ENCODE results near the gene CARD8. TPM values are rescaled to one million over a fixed set of nuclear protein-coding genes. Genes with fewer than 3 reads are reported as not detected.
A peak's percentile ranks its signal among the peaks of the same experiment; 100 is the strongest.

Gene CARD8
- total RNA-seq, 4 donors from 2014 or later: 18.7 to 30.4 (median 22.4) TPM

DNA sequence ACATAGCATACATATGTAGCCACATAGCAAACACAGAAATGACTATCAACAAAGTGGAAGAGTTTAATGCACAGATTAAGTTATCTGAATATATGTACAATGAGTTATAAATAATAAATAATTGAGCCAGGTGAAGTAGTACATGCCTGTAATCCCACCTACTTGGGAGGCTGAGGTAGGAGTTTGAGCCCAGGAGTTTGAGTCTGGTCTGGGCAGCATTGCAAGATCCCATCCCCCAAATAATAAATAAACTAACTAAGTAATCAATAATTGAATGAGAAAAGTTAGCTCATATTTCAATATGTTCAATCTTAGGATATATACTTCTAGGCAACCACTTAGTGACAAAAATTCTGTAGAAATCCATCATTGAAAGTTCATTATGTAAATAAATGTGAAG is 1.7 kb downstream of the CARD8 start:
- H3K4me1 ChIP-seq: peaks cover 0 to 39% (median 11%) of the 10 kb centered on the region in 3 donors
- no peak overlapping the region for H3K4me3 ChIP-seq
- H3K9me3 ChIP-seq: no peaks in the 10 kb centered on the region
- TF ChIP-seq CTCF (IDR thresholded peaks at IDR 0.05) (no peak), EP300 (IDR thresholded peaks at IDR 0.05) (no peak), POLR2A (IDR thresholded peaks at IDR 0.05) (no peak), POLR2AphosphoS5 (IDR thresholded peaks at IDR 0.05) (no peak)
- no peaks in the 10 kb centered on the region for H3K27me3 ChIP-seq
- H3K27ac ChIP-seq: no peak overlapping the region
- no peak for ATAC-seq
- H3K36me3 ChIP-seq: peaks cover 0 to 2% of the 10 kb centered on the region in 2 donors

- Histone ChIP-seq H3K9me3 (no peaks in the 10 kb centered on the region), H3K4me3 (no peak overlapping the region), H3K36me3 (peaks cover 0 to 13% of the 10 kb centered on the region in 2 donors), H3K4me1 (peaks cover 0 to 39% (median 11%) of the 10 kb centered on the region in 3 donors), H3K27ac (no peak overlapping the region), H3K27me3 (no peaks in the 10 kb centered on the region)
- TF ChIP-seq POLR2AphosphoS5 (IDR thresholded peaks at IDR 0.05): no peak
- no peak for TF ChIP-seq CTCF (IDR thresholded peaks at IDR 0.05)
- TF ChIP-seq EP300 (IDR thresholded peaks at IDR 0.05): no peak
- no peak for TF ChIP-seq POLR2A (IDR thresholded peaks at IDR 0.05)
- 68% methylated on average over 4 of the region's 4 CpGs; no CpG with 5 or more reads in 1 of the 2 donors for WGBS, 2 donors (ENCODE audit: low coverage in 1 of 2)
- no peak for ATAC-seq
Measured at GRCh38 chr19:48252609-48253008, 3.1 kb downstream of the CARD8 start.

GRCh38 chr19:48250290-48251025 is 5.3 kb downstream of the CARD8 start:
- no peak for ATAC-seq
- H3K4me3 ChIP-seq: no peak overlapping the region
- H3K27me3 ChIP-seq: no peaks in the 10 kb centered on the region
- H3K36me3 ChIP-seq: peaks cover 0 to 27% of the 10 kb centered on the region in 2 donors
- peaks cover 0 to 33% (median 11%) of the 10 kb centered on the region in 3 donors for H3K4me1 ChIP-seq
- no peaks in the 10 kb centered on the region for H3K9me3 ChIP-seq
- WGBS, 2 donors (ENCODE audit: low coverage in 1 of 2): 80 to 92% methylated on average over 2 of the region's 2 CpGs
- H3K27ac ChIP-seq: peak overlapping the region in 3 of 4 donors; percentile 15 to 60 (median 28)
- TF ChIP-seq POLR2A (IDR thresholded peaks at IDR 0.05) (no peak), EP300 (IDR thresholded peaks at IDR 0.05) (no peak), POLR2AphosphoS5 (IDR thresholded peaks at IDR 0.05) (no peak), CTCF (IDR thresholded peaks at IDR 0.05) (no peak)

DNA sequence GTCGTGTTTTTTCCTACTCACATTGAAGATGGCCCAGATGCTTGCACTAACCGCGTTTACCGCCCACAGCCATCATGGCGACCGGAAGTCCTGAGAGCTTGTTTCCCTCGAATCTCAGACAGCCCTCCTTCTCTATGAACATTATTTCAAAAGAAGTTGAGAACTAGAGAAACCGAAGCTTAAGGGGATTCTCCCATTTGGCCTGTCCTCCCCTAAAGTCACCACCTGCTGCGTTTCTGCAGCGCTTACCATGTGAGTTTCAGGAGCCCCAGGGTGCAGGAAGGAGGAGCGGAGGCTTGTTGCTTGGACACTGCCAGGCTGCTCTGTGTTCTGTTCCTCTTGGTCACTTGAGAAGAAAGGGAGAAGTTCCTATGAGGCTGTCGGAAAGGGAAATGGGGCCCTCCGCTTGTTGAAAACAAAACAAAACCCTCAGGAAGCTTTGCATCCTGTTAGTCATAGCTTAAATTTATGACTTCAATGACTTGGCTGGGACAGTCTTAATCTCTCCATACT is 6.2 kb downstream of the CARD8 start:
- H3K4me3 ChIP-seq: peak overlapping the region in 1 of 2 donors; percentile 36
- H3K36me3 ChIP-seq: peaks cover 0 to 31% of the 10 kb centered on the region in 2 donors
- no peaks in the 10 kb centered on the region for H3K27me3 ChIP-seq
- no peaks in the 10 kb centered on the region for H3K9me3 ChIP-seq
- H3K27ac ChIP-seq: peak overlapping the region in 3 of 4 donors; percentile 60 to 61 (median 60)
- 69 to 84% methylated on average over 10 to 13 of the region's 13 CpGs for WGBS, 2 donors (ENCODE audit: low coverage in 1 of 2)
- TF ChIP-seq POLR2A (IDR thresholded peaks at IDR 0.05): peak in 1 of 2 donors; percentile 34
- peak; percentile 42 for TF ChIP-seq POLR2AphosphoS5 (IDR thresholded peaks at IDR 0.05)
- no peak for TF ChIP-seq CTCF (IDR thresholded peaks at IDR 0.05)
- peak; percentile 70 for ATAC-seq
- H3K4me1 ChIP-seq: peaks cover 0 to 25% (median 5%) of the 10 kb centered on the region in 3 donors
